ENCODE measurements around the gene TBXAS1. TPM values are rescaled to one million over a fixed set of nuclear protein-coding genes. Genes with fewer than 3 reads are reported as not detected.

The TBXAS1 gene
- total RNA-seq, 2 experiments from 2014 or later: 0.86 TPM; not detected in 1

GRCh38 chr7:140041659-140042385, 212.8 kb downstream of the TBXAS1 start:
- H3K79me2 ChIP-seq (ENCODE audit: insufficient read depth, low read depth, low read length): no peaks in the 10 kb centered on the region
- intact Hi-C loops (cut with micrococcal nuclease; ENCODE audit: unreplicated experiment): no loop called here
- no peak overlapping the region for H3K4me3 ChIP-seq (ENCODE audit: low read depth, low read length, poor library complexity, severe bottlenecking)
- no peaks in the 10 kb centered on the region for H3K9me2 ChIP-seq (ENCODE audit: insufficient read depth, low read length)
- H3K36me3 ChIP-seq (ENCODE audit: insufficient read depth, low read length): no peaks in the 10 kb centered on the region
- ChIA-PET CTCF (ENCODE audit: unreplicated experiment) (no interaction called here), POLR2A (interaction anchor here (1.0 kb wide), 1 partner anchor 12 kb away, joined by 3 read pairs; no protein-coding TSS in a partner anchor)
- no peaks in the 10 kb centered on the region for H3K9me3 ChIP-seq (ENCODE audit: low read length)
- no peak overlapping the region for H3K4me2 ChIP-seq (ENCODE audit: low read length)
- TF ChIP-seq EZH2phosphoT487 (IDR thresholded peaks at IDR 0.05; ENCODE audit: borderline replicate concordance, low read depth, low read length) (no peak), CTCF (conservative IDR thresholded peaks at IDR 0.05; ENCODE audit: low read length) (no peak)
- H2AFZ ChIP-seq (ENCODE audit: low read length): no peak overlapping the region
- BruUV-seq (replicated peaks): no TSS peak
- H4K20me1 ChIP-seq (ENCODE audit: insufficient read depth, low read length): no peaks in the 10 kb centered on the region
- DNase-seq (ENCODE audit: low spot score): no peak
- no peak overlapping the region for H3K27ac ChIP-seq (ENCODE audit: low read depth, low read length, poor library complexity, severe bottlenecking)
- H3K4me1 ChIP-seq (ENCODE audit: insufficient read depth, low read length, poor library complexity, severe bottlenecking): no peaks in the 10 kb centered on the region

- no TSS peak for BruUV-seq (replicated peaks)
- no peaks in the 10 kb centered on the region for H3K4me1 ChIP-seq (ENCODE audit: insufficient read depth, low read length, poor library complexity, severe bottlenecking)
- ChIA-PET CTCF (ENCODE audit: unreplicated experiment) (no interaction called here), POLR2A (interaction anchor here (1.0 kb wide), 1 partner anchor 12 kb away, joined by 3 read pairs; no protein-coding TSS in a partner anchor)
- no peak overlapping the region for H3K27ac ChIP-seq (ENCODE audit: low read depth, low read length, poor library complexity, severe bottlenecking)
- TF ChIP-seq CTCF (conservative IDR thresholded peaks at IDR 0.05; ENCODE audit: low read length) (no peak), EZH2phosphoT487 (IDR thresholded peaks at IDR 0.05; ENCODE audit: borderline replicate concordance, low read depth, low read length) (no peak)
- intact Hi-C loops (cut with micrococcal nuclease; ENCODE audit: unreplicated experiment): no loop called here
- DNase-seq (ENCODE audit: low spot score): no peak
- no peaks in the 10 kb centered on the region for H3K9me2 ChIP-seq (ENCODE audit: insufficient read depth, low read length)
- no peaks in the 10 kb centered on the region for H3K79me2 ChIP-seq (ENCODE audit: insufficient read depth, low read depth, low read length)
- H3K4me2 ChIP-seq (ENCODE audit: low read length): no peak overlapping the region
- no peak overlapping the region for H2AFZ ChIP-seq (ENCODE audit: low read length)
- H4K20me1 ChIP-seq (ENCODE audit: insufficient read depth, low read length): no peaks in the 10 kb centered on the region
- no peak overlapping the region for H3K4me3 ChIP-seq (ENCODE audit: low read depth, low read length, poor library complexity, severe bottlenecking)
- no peaks in the 10 kb centered on the region for H3K9me3 ChIP-seq (ENCODE audit: low read length)
- H3K36me3 ChIP-seq (ENCODE audit: insufficient read depth, low read length): no peaks in the 10 kb centered on the region
Measured at GRCh38 chr7:140042386-140042670, 213.3 kb downstream of the TBXAS1 start.

- no peaks in the 10 kb centered on the region for H4K20me1 ChIP-seq (ENCODE audit: insufficient read depth, low read length)
- no peak for DNase-seq (ENCODE audit: low spot score)
- H3K4me2 ChIP-seq (ENCODE audit: low read length): no peak overlapping the region
- BruUV-seq (replicated peaks): no TSS peak
- ChIA-PET CTCF (ENCODE audit: unreplicated experiment) (no interaction called here), POLR2A (interaction anchor here (0.7 kb wide), 1 partner anchor 455 kb away, joined by 4 read pairs; no protein-coding TSS in a partner anchor)
- H3K4me3 ChIP-seq (ENCODE audit: low read depth, low read length, poor library complexity, severe bottlenecking): no peak overlapping the region
- no peaks in the 10 kb centered on the region for H3K79me2 ChIP-seq (ENCODE audit: insufficient read depth, low read depth, low read length)
- H3K27ac ChIP-seq (ENCODE audit: low read depth, low read length, poor library complexity, severe bottlenecking): no peak overlapping the region
- H3K9me3 ChIP-seq (ENCODE audit: low read length): no peaks in the 10 kb centered on the region
- TF ChIP-seq EZH2phosphoT487 (IDR thresholded peaks at IDR 0.05; ENCODE audit: borderline replicate concordance, low read depth, low read length): no peak
- H2AFZ ChIP-seq (ENCODE audit: low read length): no peak overlapping the region
- H3K36me3 ChIP-seq (ENCODE audit: insufficient read depth, low read length): no peaks in the 10 kb centered on the region
- intact Hi-C loops (cut with micrococcal nuclease; ENCODE audit: unreplicated experiment): no loop called here
- no peaks in the 10 kb centered on the region for H3K4me1 ChIP-seq (ENCODE audit: insufficient read depth, low read length, poor library complexity, severe bottlenecking)
- no peaks in the 10 kb centered on the region for H3K9me2 ChIP-seq (ENCODE audit: insufficient read depth, low read length)
Measured at GRCh38 chr7:140044251-140044650, 215.2 kb downstream of the TBXAS1 start.
